Fibroblast of skin of right biceps (primary cell): ENCODE data around the gene WFDC10B.
A peak's percentile ranks its signal among the peaks of the same experiment; 100 is the strongest.
"Not testable (repeated sequence)": the region's sequence is repeated elsewhere in the genome, so short reads cannot be mapped to it uniquely, and the experiment has no call there.

Source experiments
- DNase-seq: peaks from one replicate; pipeline ENCODE4 v3.0.0-alpha.2; 2013

WFDC10B gene

GRCh38 chr20:45704969-45705637 is at the start of gene WFDC10B:
Gene WFDC10B, minus strand, starts transcription at chr20:45705019. Its CDS starts 19,027 bp downstream, at chr20:45685992.
- DNase-seq: no peak

- DNase-seq: peak; percentile 4
Observed at GRCh38 chr20:45752746-45753145, 47.9 kb upstream of the WFDC10B start.

GRCh38 chr20:45751721-45752120 is 46.9 kb upstream of the WFDC10B start:
- DNase-seq: no peak

- no peak for DNase-seq
Observed at GRCh38 chr20:45745015-45745414, 40.2 kb upstream of the WFDC10B start.

- no peak for DNase-seq
Observed at GRCh38 chr20:45742596-45742995, 37.8 kb upstream of the WFDC10B start.

- DNase-seq: no peak
Observed at GRCh38 chr20:45735988-45736387, 31.2 kb upstream of the WFDC10B start.

GRCh38 chr20:45735552-45735951 is 30.7 kb upstream of the WFDC10B start:
- no peak for DNase-seq

- no peak for DNase-seq
Observed at GRCh38 chr20:45732199-45732598, 27.4 kb upstream of the WFDC10B start.

GRCh38 chr20:45727044-45727443 is 22.2 kb upstream of the WFDC10B start:
- no peak for DNase-seq

- no peak for DNase-seq
Observed at GRCh38 chr20:45725134-45725533, 20.3 kb upstream of the WFDC10B start.

- no peak for DNase-seq
Observed at GRCh38 chr20:45722047-45722446, 17.2 kb upstream of the WFDC10B start, which contains the start of gene SPINT4. Gene SPINT4, plus strand, starts transcription at chr20:45722347. Its CDS starts 21 bp downstream, at chr20:45722368.

- DNase-seq: not testable (repeated sequence)
Observed at GRCh38 chr20:45716141-45716688, 11.4 kb upstream of the WFDC10B start.

- no peak for DNase-seq
Observed at GRCh38 chr20:45701873-45702272, 2.9 kb downstream of the WFDC10B start, which contains the start of gene WFDC13. Gene WFDC13, plus strand, starts transcription at chr20:45702038. Its CDS starts 86 bp downstream, at chr20:45702124.

GRCh38 chr20:45701104-45701503 is 3.7 kb downstream of the WFDC10B start:
- no peak for DNase-seq

- no peak for DNase-seq
Observed at GRCh38 chr20:45695496-45695895, 9.3 kb downstream of the WFDC10B start.

- not testable (repeated sequence) for DNase-seq
Observed at GRCh38 chr20:45693346-45693745, 11.5 kb downstream of the WFDC10B start.

GRCh38 chr20:45685896-45686295 is 18.9 kb downstream of the WFDC10B start:
- DNase-seq: no peak

- no peak for DNase-seq
Observed at GRCh38 chr20:45679650-45680049, 25.2 kb downstream of the WFDC10B start.

- no peak for DNase-seq
Observed at GRCh38 chr20:45672765-45673164, 32.1 kb downstream of the WFDC10B start.

- no peak for DNase-seq
Observed at GRCh38 chr20:45670139-45670538, 34.7 kb downstream of the WFDC10B start, which contains the start of gene WFDC11. Gene WFDC11, minus strand, starts transcription at chr20:45670239. Its CDS starts 19,639 bp downstream, at chr20:45650600.

- DNase-seq: not testable (repeated sequence)
Observed at GRCh38 chr20:45657038-45657437, 47.8 kb downstream of the WFDC10B start.

- not testable (repeated sequence) for DNase-seq
Observed at GRCh38 chr20:45651726-45652125, 53.1 kb downstream of the WFDC10B start.

GRCh38 chr20:45649312-45649863 is 55.4 kb downstream of the WFDC10B start:
- DNase-seq: no peak

- DNase-seq: no peak
Observed at GRCh38 chr20:45647441-45648050, 57.3 kb downstream of the WFDC10B start.
